Breast epithelium (tissue), 4 donors: ENCODE data around the gene IL1R1. TPM values are rescaled to one million over a fixed set of nuclear protein-coding genes. Genes with fewer than 3 reads are reported as not detected.

ENCODE experiments used
- DNase-seq, 2 donors: peaks; one replicate each; pipeline ENCODE4 v3.0.0-alpha.2; 2019; ENCODE audit warnings: low spot score in 2 of 2
- H3K27ac ChIP-seq, 2 donors: fragments of 200-600 bp; sonication (generic) in 1 of 2; one replicate each; pipeline ENCODE4 v1.5.1; 2016 to 2019; ENCODE audit warnings: mild to moderate bottlenecking in 1 of 2
- H3K27me3 ChIP-seq, 2 donors: fragments of 200-600 bp; sonication (generic) in 1 of 2; one replicate each; pipeline versions ENCODE4 v1.5.1 to v1.6.0; 2017 to 2019; ENCODE audit warnings: control low read depth in 1 of 2, mild to moderate bottlenecking in 1 of 2
- H3K36me3 ChIP-seq: fragments of 200-600 bp; one replicate; pipeline ENCODE4 v1.5.1; 2019
- H3K4me1 ChIP-seq, 2 donors: fragments of 200-600 bp; sonication (generic); one replicate each; pipeline ENCODE4 v1.5.1; 2016 to 2019; ENCODE audit warnings: control low read depth in 1 of 2
- H3K4me3 ChIP-seq, 3 donors: fragments of 200-600 bp; sonication (generic); 1 replicate in 2 of 3; 2 replicates in 1 of 3; pipeline ENCODE4 v1.5.1; 2016 to 2019; ENCODE audit warnings: mild to moderate bottlenecking in 3 of 3, moderate library complexity in 2 of 3
- H3K9me3 ChIP-seq, 2 donors: fragments of 200-600 bp; sonication (generic) in 1 of 2; one replicate each; pipeline ENCODE4 v1.5.1; 2016 to 2019; ENCODE audit warnings: control low read depth in 1 of 2
- CTCF ChIP-seq, 3 donors: fragments of 450-650 bp; IDR thresholded peaks; one replicate each; pipeline ENCODE4 v1.5.1; 2016 to 2017; ENCODE audit warnings: antibody characterized with exemption in 3 of 3, mild to moderate bottlenecking in 3 of 3, moderate library complexity in 3 of 3
- POLR2A ChIP-seq: fragments of 450-650 bp; IDR thresholded peaks from one replicate; pipeline ENCODE4 v1.6.1; 2016; ENCODE audit warnings: antibody characterized with exemption, mild to moderate bottlenecking, moderate library complexity
- POLR2AphosphoS5 ChIP-seq, 3 donors: sonication (generic); formaldehyde crosslinking; IDR thresholded peaks; one replicate each; pipeline ENCODE4 v1.6.1; 2017; ENCODE audit warnings: antibody characterized with exemption in 3 of 3
- intact Hi-C: fragments of 100-400 bp; cut with DNase I; formaldehyde crosslinking; loops from one replicate; pipeline ENCODE4 v1.15.1; 2023; ENCODE audit warnings: low total_unique reads
- total RNA-seq, 3 donors: library from RNA; depleted of rRNA; stranded (reverse); fragments of >200 nt; gene quantifications; one replicate each; pipeline ENCODE4 v1.1.0, GENCODE V29; 2016

Gene IL1R1
- total RNA-seq, 3 donors from 2014 or later, result 127 to 206 (median 136) TPM

GRCh38 chr2:102179788-102180686 is 37.5 kb downstream of the IL1R1 start:
- H3K27me3 ChIP-seq, result no peaks in the 10 kb centered on the region

GRCh38 chr2:102180687-102180999 is 38.1 kb downstream of the IL1R1 start:
- no peak for TF ChIP-seq POLR2AphosphoS5 (IDR thresholded peaks at IDR 0.05)
- TF ChIP-seq POLR2A, result no peak
- no peak for TF ChIP-seq CTCF (IDR thresholded peaks at IDR 0.05)
- no peaks in the 10 kb centered on the region for H3K9me3 ChIP-seq
- intact Hi-C loops, result no loop called here

More at GRCh38 chr2:102179788-102180686, 37.5 kb downstream of the IL1R1 start:
- Histone ChIP-seq H3K4me3 (no peak overlapping the region), H3K4me1 (no peaks in the 10 kb centered on the region), H3K27ac (no peak overlapping the region), H3K9me3 (no peaks in the 10 kb centered on the region), H3K36me3 (no peaks in the 10 kb centered on the region)
- intact Hi-C loops, result no loop called here
- DNase-seq, result no peak
- TF ChIP-seq POLR2AphosphoS5 (IDR thresholded peaks at IDR 0.05) (no peak), CTCF (IDR thresholded peaks at IDR 0.05) (no peak), POLR2A (no peak)

GRCh38 chr2:102181376-102181775 is 38.8 kb downstream of the IL1R1 start:
- no peak overlapping the region for H3K4me3 ChIP-seq
- no peak overlapping the region for H3K27ac ChIP-seq
- no peaks in the 10 kb centered on the region for H3K36me3 ChIP-seq
- TF ChIP-seq POLR2A, result no peak
- TF ChIP-seq POLR2AphosphoS5 (IDR thresholded peaks at IDR 0.05), result no peak
- TF ChIP-seq CTCF (IDR thresholded peaks at IDR 0.05), result no peak
- no peak for DNase-seq
- no peaks in the 10 kb centered on the region for H3K9me3 ChIP-seq
- intact Hi-C loops, result no loop called here
- no peaks in the 10 kb centered on the region for H3K27me3 ChIP-seq
- H3K4me1 ChIP-seq, result no peaks in the 10 kb centered on the region

More at GRCh38 chr2:102180687-102180999, 38.1 kb downstream of the IL1R1 start:
- Histone ChIP-seq H3K36me3 (no peaks in the 10 kb centered on the region), H3K4me3 (no peak overlapping the region), H3K27me3 (no peaks in the 10 kb centered on the region), H3K27ac (no peak overlapping the region), H3K4me1 (no peaks in the 10 kb centered on the region)
- DNase-seq, result no peak

- Histone ChIP-seq H3K27ac (no peak overlapping the region), H3K4me1 (no peaks in the 10 kb centered on the region), H3K27me3 (no peaks in the 10 kb centered on the region), H3K4me3 (no peak overlapping the region), H3K36me3 (no peaks in the 10 kb centered on the region), H3K9me3 (no peaks in the 10 kb centered on the region)
- no peak for DNase-seq
- intact Hi-C loops, result no loop called here
- TF ChIP-seq POLR2AphosphoS5 (IDR thresholded peaks at IDR 0.05) (no peak), POLR2A (no peak), CTCF (IDR thresholded peaks at IDR 0.05) (no peak)
These were observed 39.5 kb downstream of the IL1R1 start for GRCh38 chr2:102181919-102182635.

GRCh38 chr2:102184018-102184417 is 41.5 kb downstream of the IL1R1 start:
- no peaks in the 10 kb centered on the region for H3K9me3 ChIP-seq
- H3K27me3 ChIP-seq, result no peaks in the 10 kb centered on the region
- intact Hi-C loops, result no loop called here
- no peak overlapping the region for H3K4me3 ChIP-seq
- no peak overlapping the region for H3K27ac ChIP-seq
- TF ChIP-seq POLR2AphosphoS5 (IDR thresholded peaks at IDR 0.05) (no peak), CTCF (IDR thresholded peaks at IDR 0.05) (no peak), POLR2A (no peak)
- DNase-seq, result no peak
- no peaks in the 10 kb centered on the region for H3K36me3 ChIP-seq
- H3K4me1 ChIP-seq, result no peaks in the 10 kb centered on the region
